Forelimb muscle (tissue), 1 donor: Measurements from ENCODE around the gene SPON1. TPM values are rescaled to one million over a fixed set of nuclear protein-coding genes. Genes with fewer than 3 reads are reported as not detected.

Experiments
- DNase-seq: peaks from one replicate; pipeline ENCODE4 v3.0.0-alpha.2; 2013; ENCODE audit warnings: low read depth
- polyA plus RNA-seq: library from polyadenylated mRNA; unstranded; fragments of 120-200 nt; gene quantifications from one replicate; pipeline ENCODE4 v1.2.1, GENCODE V29; 2013; ENCODE audit not compliant: insufficient read length

The SPON1 gene
- polyA plus RNA-seq, 1 donor: 18.9 TPM

- no peak for DNase-seq
Observed at GRCh38 chr11:13944016-13944415, 18.5 kb upstream of the SPON1 start.

- peak; percentile 58 for DNase-seq
Observed at GRCh38 chr11:13944911-13945425, 17.6 kb upstream of the SPON1 start.

- DNase-seq: no peak
Observed at GRCh38 chr11:13947379-13947778, 15.1 kb upstream of the SPON1 start.

- no peak for DNase-seq
Observed at GRCh38 chr11:13949876-13950275, 12.6 kb upstream of the SPON1 start.

GRCh38 chr11:13952221-13952620 lies 10.3 kb upstream of the SPON1 start:
- DNase-seq: no peak

- no peak for DNase-seq
Observed at GRCh38 chr11:13952668-13953067, 9.9 kb upstream of the SPON1 start.

GRCh38 chr11:13954591-13954990 lies 7.9 kb upstream of the SPON1 start:
- no peak for DNase-seq

- peak; percentile 41 for DNase-seq
Observed at GRCh38 chr11:13955971-13956421, 6.5 kb upstream of the SPON1 start.

GRCh38 chr11:13956988-13957387 lies 5.5 kb upstream of the SPON1 start:
- DNase-seq: no peak

- no peak for DNase-seq
Observed at GRCh38 chr11:13958641-13959400, 3.7 kb upstream of the SPON1 start.

- DNase-seq: no peak
Observed at GRCh38 chr11:13962198-13962561, 343 bp upstream of the SPON1 start.

- DNase-seq: no peak
Observed at GRCh38 chr11:13963169-13963948, 836 bp downstream of the SPON1 start.

- DNase-seq: no peak
Observed at GRCh38 chr11:13963949-13964770, 1.6 kb downstream of the SPON1 start.

- DNase-seq: no peak
Observed at GRCh38 chr11:13964771-13965074, 2.2 kb downstream of the SPON1 start.

- no peak for DNase-seq
Observed at GRCh38 chr11:13965337-13965736, 2.8 kb downstream of the SPON1 start.

GRCh38 chr11:13966013-13966412 lies 3.5 kb downstream of the SPON1 start:
- no peak for DNase-seq

- no peak for DNase-seq
Observed at GRCh38 chr11:13966486-13966885, 4.0 kb downstream of the SPON1 start.

GRCh38 chr11:13970986-13971385 lies 8.5 kb downstream of the SPON1 start:
- DNase-seq: no peak

- no peak for DNase-seq
Observed at GRCh38 chr11:13972043-13972910, 9.8 kb downstream of the SPON1 start.

- DNase-seq: no peak
Observed at GRCh38 chr11:13972944-13973343, 10.4 kb downstream of the SPON1 start.

- DNase-seq: no peak
Observed at GRCh38 chr11:13974631-13975030, 12.1 kb downstream of the SPON1 start.
